GM21423 (cell line): ENCODE data around the gene OR10AD1.

ENCODE experiments used
- ATAC-seq: cut with Tn5 transposase; IDR thresholded peaks from one replicate; pipeline ENCODE4 v1.9.1; 2021; ENCODE audit warnings: mild to moderate bottlenecking, moderate library complexity; ENCODE audit not compliant: unreplicated experiment

Gene OR10AD1

DNA sequence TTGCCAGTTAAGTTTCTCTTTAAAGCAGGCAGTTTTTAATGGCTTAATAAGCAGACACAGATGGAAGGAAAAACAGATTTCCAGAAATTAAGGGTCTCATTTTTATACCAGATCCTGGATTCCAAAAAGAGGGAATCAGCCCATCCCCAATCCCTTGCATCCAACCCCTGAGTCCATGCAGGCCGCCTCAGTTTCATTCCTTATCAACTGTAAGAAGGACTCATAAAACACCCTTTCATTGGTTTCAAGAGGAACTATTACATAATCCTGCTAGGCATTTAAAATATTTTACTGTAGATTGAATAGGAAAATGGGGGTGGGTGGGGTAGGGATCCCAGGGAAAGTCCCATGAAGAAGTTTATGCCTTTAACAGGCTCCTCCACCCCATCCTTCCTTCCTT, 10.2 kb downstream of the OR10AD1 start:
- ATAC-seq: no peak

DNA sequence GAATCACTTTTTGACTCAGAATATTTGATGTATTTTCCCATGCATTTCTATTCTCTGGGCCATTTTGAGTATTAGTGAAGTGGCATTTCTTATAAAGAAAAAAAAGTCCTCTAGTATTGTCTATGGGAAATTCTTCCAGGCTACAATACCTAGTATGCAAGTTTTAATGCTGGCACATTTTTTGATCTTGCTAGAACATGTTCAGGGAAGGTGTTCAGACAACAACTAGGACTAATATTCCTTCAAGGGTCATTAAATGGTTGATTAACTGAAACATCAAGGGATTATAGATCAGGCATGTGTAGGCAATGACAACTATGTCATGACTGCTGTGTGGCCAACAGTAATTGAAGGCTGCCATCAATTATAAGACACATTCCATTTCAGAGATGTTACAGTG, 12.0 kb downstream of the OR10AD1 start:
- no peak for ATAC-seq

DNA sequence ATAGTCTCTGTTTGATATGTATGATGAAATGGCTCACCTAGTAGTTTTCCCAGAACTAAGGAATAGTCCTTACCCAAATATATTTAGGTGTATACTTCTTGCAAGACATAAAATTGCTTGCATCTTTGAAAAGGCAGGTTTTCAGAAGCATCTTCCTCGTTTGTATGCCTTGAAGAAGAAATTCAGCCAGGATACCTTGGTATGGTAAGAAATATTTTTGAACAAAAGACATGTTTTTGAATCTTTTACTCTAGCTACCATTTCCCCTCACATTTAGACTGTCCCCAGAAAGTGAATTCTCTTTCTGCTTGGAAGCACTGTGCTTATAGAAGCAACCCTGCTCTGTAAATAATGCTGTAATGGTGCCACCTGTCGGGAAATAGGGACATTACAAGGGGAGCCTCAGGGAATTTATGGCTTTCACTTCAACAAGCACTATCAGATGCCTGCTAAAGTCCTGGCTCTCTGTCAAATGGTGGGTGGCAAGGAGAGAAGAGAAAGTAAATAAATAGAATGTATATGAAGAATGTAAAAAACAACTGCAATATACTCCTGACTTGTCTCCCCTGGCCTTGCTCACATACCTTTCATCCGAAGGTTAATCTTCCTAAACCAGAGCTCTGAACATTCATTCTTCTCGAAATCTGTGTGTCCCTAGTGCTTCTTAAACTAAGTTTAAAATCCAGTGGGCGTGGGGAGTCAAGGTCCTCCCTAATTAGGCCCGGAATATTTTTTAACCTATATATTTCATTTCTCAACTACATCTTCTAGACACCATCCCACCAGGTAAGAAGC, 13.6 kb downstream of the OR10AD1 start:
- ATAC-seq: no peak

DNA sequence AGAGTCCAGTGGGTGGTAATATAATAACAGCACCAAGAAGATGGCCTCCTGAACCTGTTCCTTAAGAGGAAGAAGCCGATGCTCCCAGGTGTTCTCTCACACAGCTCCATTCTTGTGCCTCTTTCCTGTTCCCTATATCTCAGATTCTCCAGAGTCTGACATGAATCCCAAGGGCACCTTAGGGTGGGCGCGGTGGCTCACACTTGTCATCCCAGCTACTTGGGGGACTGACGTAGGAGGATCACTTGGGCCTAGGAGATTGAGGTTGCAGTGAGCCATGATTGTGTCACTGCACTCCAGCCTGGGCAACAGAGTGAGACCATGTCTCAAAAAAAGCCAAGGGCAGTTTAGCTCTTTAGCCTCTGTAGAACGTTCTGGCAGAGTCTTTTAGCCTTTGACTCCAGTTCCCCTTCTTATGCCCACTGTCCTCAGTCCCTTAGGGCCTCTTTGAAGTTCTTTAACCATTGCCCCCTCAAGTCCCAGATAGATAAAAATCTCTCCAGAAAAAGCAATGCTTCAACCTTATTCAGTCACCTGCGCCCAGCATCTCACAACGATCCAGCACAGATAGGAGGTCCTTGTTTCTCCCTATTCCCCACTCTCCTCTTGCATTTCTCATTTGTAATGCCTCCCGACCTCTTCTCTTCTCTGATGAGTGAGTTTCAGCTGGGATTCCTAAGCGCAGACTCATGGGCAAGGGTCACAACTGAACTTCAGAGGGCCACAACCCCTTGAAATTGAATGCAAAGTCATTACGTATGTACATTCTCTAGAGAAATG, 15.0 kb downstream of the OR10AD1 start:
- no peak for ATAC-seq

DNA sequence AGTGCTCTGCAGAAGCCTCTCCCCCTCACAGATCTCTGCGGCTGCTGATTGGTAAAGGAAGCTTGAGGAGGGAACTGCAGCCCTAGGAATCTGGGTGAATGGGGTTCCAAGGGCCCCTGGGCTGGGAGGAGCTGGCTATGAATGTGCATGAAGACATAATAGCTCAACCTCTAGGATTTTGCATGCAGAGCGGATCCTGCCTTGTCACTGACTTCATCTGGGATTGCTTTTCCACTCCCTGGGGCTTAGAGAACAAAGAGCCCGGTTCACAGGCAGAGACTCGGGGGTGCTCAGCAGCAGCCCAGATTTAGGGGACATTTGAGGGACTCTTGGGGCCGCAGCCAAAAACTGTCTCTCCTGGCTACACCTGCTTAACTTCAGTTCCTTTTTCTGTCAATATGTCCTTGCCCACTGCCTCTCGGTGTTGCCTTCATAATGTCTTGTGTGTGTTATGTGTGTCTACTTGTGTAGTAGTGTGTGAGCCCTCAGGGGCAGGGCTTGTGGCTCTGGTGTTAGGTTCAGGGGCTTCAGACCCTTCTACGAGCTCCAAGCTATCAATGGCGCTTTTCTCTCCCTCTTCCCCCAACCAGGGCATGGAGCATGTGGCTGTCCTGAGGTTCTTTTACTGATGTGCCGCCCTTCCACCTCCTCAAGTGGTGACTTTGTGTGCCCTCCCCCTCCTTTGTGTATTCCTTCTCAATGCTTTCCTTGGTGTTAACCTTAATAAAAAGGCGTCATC, 17.7 kb downstream of the OR10AD1 start:
- no peak for ATAC-seq

DNA sequence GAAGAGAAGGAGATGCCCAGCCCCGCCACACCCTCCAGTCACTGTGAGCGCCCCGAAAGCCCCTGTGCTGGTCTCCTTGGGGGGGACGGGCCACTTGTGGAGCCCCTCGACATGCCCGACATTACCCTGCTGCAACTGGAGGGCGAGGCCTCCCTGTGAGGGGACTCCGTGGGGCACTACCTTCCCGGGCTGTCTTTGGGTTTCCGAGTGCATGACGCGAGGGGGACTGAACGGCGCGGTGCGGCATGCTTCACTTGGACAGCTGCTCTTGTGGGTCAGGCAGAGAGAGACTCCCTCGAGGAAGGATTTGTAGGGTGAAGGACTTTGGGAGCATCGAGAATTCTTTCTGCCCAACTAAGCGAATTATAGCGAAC, 18.6 kb downstream of the OR10AD1 start:
- no peak for ATAC-seq

DNA sequence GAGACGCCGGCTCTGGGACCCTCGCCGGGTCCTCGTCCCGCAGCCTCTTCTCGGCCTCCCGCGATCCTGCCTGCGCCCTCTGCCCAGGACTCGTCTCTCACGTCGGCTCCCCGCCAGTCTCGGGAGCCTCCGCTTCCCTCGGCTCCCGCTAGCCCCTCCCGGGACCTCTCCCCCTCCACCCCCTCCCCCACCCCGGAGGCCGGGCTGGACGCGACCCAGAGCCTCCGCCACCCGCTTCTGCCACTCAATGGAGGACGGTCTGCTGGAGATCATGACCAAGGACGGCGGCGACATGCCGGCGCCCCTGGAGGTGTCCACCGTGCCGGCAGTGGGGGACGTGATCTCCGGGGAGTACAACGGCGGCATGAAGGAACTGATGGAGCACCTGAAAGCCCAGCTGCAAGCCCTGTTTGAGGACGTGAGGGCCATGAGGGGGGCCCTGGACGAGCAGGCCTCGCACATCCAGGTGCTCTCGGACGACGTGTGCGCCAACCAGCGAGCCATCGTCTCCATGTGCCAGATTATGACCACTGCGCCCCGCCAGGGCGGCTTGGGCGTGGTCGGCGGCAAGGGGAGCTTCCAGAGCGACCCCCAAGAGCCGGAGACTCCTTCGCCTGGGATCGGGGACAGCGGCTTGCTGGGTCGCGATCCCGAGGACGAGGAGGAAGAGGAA, 19.1 kb downstream of the OR10AD1 start:
- ATAC-seq: no peak

DNA sequence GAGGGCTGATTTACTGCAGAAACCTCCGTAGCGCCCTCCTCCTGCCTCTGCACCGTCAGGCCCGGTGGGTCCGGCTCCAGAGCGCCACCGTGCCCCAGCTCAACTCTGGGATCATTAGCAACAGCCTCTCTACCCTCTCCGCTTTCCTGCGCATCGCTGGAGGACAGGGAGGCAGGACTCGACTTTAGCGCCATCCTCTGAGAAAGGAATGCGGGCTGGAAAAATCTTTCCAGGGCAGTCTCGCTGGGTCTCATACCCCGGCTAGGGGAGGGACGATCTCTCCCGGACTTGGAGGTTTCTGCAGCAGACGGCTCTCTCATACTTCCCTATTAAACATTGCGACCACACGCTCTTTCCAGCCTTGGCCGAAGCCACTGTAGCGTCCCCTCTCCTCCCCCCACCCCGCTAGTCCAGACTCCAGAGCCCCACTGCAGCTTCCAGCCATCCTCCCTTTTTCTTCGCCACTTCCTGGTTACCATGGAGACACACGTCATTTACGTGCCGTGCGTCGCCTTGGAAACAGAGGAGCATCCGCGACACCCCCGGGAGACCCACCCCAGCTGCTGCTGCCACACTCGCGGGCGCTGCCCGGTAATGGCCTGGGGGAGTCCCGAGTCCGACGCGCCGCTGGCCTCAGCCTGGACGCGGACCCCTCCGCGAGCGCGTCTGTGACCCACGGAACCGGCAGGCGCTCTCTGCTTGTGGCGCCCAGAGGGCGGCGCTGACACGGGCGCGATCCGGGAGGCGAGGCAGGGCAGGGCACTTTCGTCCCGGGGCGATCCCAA, 19.8 kb downstream of the OR10AD1 start, which contains the start of gene CCDC184:
Gene CCDC184, plus strand, starts transcription at position 554 of the 785 bp plus-strand sequence. CDS start 479 bp downstream, outside the sequence.
- ATAC-seq: peak; percentile 73

DNA sequence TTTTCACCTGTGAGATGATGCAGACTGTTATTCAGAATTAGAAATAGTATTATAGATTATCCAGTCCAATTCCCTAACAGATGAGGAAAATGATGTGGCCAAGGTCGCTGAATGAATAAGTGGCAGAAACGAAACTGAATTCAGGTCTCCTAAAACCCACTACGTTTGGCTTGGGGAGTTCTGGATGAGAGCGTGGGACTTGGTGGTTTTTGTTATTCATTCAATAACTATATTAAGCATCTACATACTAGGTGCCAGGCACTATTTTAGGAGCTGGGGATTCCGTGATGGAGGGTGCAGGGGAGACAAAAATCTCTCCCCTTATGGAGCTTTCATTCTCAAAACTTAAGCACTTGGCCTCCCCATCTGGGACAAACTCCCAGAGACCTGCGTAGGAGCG, 20.5 kb downstream of the OR10AD1 start:
- ATAC-seq: no peak

DNA sequence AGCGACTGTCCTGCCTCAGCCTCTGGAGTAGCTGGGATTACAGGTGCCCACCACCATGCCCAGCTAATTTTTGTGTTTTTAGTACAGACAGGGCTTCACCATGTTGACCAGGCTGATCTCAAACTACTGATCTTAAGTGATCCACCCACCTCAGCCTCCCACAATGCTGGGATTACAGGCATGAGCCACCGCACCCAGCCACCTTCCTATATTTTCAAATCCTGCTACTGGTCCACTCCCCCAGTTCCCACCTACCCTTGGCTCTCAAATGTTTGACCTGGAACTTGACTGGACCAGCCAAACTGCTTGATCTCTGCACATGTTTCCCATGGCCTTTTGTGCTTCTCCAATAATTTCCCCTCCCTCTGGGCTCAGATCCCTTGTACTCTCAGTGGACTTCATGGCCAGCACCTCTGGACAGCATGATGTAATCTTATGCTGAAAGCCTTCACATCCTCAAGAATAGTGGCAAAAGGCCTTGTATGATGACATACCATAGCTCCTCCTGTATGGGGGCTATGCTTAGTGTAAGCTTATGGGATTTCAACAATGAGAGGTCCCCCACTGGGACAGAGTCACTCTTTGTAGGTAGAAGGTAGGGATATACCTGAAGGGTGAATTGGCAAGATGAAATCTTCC, 22.1 kb downstream of the OR10AD1 start:
- no peak for ATAC-seq

DNA sequence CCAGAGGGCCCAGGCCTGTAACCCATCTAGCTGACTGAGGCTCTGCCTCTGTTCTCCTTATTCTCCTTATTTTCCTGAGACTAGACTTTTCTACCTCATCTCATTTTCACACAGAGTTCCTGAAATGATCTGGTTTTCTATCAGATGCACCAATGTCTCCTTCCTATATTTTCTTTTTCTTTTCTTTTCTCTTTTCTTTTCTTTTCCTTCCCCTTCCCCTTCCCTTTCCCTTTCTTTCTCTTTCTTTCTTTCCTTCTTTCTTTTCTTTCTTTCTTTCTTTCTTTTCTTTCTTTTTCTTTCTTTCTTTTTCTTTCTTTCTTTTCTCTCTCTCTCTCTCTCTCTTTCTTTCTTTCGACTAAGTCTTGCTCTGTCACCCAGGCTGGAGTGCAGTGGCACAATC, 22.7 kb downstream of the OR10AD1 start:
- no peak for ATAC-seq

DNA sequence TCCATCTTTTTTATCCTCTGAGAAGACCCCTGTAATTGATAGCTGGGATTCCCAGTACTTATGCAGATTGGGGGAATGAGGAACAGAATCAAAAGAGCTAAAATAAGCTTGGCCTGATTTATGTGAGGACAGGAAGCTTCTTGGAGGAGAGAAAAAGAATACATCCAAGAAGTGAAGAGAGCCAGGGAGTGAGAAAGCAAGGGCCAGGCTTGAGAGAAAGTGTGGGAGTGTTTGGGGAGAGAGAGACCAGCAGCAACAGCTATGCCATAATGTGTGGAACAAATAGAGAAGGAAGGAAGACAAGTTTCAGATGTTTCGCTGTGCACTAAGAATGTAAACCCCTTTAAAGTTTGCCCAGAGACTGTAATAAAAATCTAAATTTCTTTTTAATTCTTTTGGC, 23.6 kb downstream of the OR10AD1 start:
- no peak for ATAC-seq

DNA sequence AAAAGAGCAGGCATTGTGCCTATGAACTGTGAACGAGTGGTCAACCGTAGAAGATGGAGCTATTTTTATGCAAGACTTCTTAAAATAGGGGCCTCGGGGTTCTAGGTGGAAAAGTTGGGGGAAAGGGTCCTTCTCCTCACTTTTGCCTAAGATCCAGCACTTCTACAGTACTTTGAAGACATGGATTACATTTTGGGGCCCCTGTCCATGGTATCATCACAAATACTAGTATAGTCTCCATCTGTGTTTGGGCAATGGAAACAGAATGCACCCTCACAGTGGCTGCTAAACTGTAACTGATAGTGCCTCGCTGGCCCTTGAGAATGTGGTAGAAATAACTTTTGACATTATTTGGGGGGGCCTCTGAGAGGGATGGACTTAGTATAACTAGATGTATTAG, 25.1 kb downstream of the OR10AD1 start:
- ATAC-seq: no peak

DNA sequence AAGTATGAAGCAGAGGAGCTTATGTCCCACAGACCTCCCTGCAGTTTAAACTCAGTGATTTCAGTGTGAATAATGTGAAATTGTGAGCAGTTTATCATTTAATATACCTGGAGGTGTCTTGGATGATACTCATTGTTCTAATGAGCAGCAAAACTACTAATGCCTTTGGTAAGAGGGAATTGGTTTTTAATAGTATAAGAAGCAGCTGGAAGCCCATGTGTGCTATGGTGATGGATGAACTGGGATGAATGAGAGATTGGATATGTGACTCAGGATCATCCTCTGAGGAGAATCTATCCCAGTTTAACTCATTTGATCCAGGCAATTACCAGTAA, 26.7 kb downstream of the OR10AD1 start:
- ATAC-seq: no peak

DNA sequence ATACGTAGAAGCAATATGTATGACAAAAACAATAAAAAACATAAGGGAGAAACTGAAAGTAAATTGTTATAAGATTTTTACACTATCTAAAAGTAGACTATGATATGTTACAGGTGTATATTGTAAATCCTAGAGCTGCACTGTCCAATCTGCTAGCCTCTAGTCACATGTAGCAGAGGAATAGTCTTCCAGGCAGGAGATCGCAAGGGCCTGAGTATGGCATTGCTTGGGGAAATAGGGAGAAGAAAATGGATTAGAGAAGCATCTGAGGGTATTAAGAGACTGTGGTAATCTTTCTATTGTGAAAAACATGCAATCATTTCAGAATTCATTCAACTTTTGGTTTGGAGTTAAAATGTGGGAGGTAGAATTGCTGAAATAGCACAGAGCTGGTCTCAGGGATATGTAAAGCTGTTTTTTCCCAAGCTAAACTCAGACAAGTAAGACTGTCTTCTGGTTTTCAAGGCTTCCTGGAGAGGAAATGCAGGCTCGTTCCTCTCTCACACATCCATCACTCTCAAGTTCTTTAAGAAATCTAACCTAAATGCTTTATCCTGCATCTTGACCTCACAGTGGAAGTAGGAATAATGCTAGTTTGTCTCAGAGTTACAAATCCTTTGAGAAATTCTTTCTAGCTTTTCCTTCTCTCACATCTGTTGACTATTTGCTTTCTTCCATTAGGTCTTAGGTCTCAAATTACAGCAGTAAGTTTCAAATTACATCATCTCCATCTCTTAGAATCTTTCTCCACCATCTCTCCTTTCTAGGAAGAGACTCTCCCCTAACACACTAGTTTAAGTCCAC, 27.3 kb downstream of the OR10AD1 start:
- ATAC-seq: no peak

DNA sequence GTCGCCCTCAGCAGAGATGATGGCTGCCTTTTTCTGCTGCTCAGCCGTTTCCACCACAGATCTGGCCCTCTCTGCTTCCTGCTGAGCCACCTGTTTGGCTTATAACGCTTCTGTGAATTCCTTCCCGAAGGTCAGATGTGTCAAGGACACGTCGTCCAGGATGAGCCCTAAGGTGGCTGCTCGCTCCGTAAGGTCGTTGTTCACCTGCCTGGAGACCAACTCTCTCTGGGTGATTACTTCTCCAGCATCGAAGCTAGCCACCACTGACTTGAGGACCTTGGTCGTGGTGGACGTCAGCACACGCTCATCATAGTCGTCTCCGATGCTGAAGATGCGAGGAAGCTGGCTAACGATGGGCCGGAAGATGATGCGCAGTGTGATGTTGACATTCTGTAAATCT, 34.1 kb downstream of the OR10AD1 start:
- no peak for ATAC-seq

DNA sequence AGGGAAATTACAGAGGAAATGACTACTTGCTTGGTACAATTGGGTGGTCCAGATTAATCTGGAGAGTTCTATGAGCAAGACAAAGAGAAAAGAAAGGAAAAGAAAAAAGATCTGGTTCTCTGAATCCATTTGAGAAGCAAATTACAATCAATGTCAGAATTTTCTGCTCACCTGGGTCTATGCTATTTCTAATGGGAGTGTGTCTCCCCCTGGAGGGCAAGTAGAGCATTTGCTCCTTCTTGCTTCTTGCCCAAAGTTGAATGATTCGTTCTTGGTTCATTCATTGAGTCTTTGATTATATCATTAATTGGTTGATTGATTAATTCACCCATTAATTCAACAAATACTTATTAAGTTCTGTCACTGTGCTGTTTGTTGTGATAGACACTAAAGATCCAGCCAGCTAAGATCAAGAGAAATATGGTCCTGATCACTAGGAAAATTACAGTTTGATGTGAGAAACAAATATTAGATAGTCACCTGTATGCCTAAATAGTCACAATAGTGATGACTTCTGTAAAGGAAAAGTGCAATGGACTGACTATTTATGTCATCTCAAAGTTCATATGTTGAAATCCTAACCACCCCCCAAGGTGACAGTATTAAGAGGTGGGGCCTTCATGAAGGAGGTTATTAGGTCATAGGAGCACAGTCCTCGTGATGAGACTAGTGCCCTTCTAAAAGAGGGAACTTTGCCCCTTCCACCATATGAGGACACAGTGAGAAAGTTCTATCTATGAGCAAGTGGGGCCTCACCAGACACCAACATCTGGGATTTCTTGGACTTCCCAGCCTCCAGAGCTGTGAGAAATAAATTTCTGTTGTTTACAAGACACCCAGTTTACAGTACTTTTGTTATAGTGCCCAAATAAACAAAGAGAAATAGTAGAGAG, 37.8 kb downstream of the OR10AD1 start:
- ATAC-seq: peak; percentile 50

DNA sequence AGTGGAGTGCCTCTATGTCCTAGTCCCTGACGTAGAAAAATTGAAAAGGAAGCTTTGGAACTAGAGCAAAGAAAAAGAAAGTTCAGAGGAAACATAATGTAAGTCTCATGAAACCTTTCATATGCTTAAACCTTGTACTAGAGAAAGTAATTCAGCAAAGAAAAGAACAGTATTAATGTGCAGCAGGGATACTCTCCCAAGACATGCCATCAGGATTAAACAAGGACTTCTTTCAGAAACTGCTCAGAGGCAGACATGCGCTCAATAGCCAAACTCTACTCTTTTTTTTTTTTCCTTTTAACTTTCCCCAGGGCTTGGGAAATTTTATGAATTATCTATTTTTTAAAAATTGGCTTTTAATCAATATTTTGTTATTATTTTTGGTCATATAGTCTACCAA, 38.6 kb downstream of the OR10AD1 start:
- no peak for ATAC-seq
